Retinal pigment epithelial cell (primary cell): ENCODE measurements around the gene FGFR2.
"Not testable (repeated sequence)": the region's sequence is repeated elsewhere in the genome, so short reads cannot be mapped to it uniquely, and the experiment has no call there.

Experiments
- DNase-seq: peaks from one replicate; pipeline ENCODE4 v3.0.0-alpha.2; 2010; ENCODE audit warnings: low read depth
- H3K4me3 ChIP-seq: 2 replicates; pipeline ENCODE4 v1.5.1; 2011; ENCODE audit warnings: mild to moderate bottlenecking, low read length, control low read depth, moderate library complexity
- TF ChIP-seq, protein P1 (sequence below): conservative IDR thresholded peaks from 2 replicates; pipeline ENCODE4 v1.5.1; 2011; ENCODE audit warnings: low read depth, low read length, control low read depth, inconsistent platforms

The FGFR2 gene

DNA sequence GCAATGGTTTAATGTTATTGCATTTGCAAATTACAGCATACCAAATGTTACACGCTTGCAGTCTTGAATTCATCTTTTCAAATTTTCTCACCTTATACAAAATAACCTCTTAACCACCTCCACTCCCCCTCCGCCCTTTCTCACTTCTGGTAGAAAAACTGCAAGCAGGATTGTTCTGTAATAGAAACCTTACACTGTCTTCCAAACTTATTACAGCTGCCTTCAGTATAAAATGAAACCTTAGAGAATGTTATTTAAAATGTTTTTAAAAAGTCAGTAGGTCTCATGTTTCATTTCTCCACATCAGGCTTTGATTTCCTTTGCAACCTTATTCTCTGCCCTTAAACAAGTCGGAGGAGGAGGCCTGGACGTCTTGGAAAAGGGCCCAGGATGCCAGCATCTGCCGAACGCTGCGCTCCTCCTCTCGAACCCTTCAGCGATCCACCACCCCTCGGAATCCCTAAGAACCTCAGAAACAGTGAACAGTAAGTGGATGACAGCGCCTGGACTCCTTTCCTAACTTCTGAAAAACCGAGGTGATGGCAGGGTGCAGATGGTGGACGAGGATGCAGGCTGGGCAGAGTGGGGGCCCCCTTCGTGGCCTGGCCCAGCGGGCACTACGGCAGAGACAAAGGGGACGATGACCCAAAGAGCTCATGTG lies 74.0 kb downstream of the FGFR2 start:
- no peak for DNase-seq
- no peak overlapping the region for H3K4me3 ChIP-seq
- TF ChIP-seq, protein P1, sequence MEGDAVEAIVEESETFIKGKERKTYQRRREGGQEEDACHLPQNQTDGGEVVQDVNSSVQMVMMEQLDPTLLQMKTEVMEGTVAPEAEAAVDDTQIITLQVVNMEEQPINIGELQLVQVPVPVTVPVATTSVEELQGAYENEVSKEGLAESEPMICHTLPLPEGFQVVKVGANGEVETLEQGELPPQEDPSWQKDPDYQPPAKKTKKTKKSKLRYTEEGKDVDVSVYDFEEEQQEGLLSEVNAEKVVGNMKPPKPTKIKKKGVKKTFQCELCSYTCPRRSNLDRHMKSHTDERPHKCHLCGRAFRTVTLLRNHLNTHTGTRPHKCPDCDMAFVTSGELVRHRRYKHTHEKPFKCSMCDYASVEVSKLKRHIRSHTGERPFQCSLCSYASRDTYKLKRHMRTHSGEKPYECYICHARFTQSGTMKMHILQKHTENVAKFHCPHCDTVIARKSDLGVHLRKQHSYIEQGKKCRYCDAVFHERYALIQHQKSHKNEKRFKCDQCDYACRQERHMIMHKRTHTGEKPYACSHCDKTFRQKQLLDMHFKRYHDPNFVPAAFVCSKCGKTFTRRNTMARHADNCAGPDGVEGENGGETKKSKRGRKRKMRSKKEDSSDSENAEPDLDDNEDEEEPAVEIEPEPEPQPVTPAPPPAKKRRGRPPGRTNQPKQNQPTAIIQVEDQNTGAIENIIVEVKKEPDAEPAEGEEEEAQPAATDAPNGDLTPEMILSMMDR, result no peak

DNA sequence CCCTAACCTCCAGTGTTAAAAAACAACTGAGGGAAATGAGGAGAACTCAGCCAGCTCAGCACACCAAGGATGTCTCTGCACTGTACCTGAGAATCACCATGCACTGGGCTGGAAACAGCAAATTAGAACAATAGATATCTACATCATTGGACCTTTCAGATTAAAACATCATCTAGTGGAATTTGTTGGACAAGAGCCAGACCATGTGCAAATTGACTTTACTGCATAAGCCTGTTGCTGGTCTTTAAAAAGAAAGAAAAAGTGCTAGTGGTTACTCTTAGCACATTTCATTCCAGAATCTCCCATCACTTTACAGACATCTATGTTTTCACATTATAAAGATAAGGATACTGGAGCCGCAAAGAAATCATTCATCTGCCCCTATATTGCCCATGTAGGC lies 75.4 kb downstream of the FGFR2 start:
- TF ChIP-seq, protein P1, result no peak
- H3K4me3 ChIP-seq, result no peak overlapping the region

DNA sequence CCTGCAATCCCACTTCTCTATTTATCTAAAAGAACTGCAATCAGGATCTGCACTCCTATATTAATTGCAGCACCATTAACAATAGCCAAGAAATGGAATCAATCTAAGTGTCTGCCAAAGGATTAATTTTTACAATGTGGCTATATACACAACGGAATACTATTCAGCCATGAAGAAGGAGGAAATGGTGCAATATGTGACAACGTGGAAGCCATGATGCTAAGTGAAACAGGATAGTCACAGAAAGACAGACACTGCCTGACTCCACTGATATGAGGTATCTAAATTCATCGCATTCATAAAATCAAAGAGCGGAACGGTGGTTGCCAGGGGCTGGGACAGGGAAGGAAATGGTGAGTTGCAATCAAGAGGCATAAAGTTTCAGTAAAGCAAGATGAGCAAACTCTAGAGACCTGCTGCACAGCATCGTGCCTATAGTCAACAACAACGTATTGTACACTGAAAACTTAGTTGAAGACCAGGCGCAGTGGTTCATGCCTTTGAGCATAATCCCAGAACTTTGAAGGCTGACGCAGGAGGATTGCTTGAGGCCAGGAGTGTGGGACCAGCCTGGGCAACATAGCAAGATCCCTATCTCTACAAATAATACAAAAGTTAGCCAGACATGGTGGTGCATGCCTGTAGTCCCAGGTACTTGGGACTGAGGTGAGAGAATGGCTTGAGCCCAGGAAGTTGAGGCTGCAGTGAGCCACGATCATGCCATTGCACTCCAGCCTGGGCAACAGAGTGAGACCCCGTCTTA lies 76.3 kb downstream of the FGFR2 start:
- TF ChIP-seq, protein P1, result no peak
- H3K4me3 ChIP-seq, result no peak overlapping the region
- DNase-seq, result no peak

More for the DNA sequence above, 75.4 kb downstream of the FGFR2 start:
- no peak for DNase-seq

DNA sequence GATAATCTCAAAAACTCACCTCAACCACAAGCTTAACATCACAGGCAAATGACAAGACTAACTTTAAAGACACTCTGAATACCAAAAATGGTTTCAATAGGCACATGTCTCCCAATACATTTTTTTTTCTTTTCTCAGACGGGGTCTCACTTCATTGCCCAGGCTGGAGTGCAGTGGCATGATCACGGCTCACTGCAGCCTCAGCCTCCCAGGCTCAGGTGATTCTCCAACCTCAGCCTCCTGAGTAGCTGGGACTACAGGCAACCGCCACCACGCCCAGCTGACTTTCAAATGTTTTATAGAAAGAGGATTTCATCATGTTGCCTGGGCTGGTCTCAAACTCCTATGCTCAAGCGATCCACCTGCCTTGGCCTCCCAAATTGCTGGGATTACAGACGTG lies 77.7 kb downstream of the FGFR2 start:
- DNase-seq, H3K4me3 ChIP-seq: not testable (repeated sequence)

DNA sequence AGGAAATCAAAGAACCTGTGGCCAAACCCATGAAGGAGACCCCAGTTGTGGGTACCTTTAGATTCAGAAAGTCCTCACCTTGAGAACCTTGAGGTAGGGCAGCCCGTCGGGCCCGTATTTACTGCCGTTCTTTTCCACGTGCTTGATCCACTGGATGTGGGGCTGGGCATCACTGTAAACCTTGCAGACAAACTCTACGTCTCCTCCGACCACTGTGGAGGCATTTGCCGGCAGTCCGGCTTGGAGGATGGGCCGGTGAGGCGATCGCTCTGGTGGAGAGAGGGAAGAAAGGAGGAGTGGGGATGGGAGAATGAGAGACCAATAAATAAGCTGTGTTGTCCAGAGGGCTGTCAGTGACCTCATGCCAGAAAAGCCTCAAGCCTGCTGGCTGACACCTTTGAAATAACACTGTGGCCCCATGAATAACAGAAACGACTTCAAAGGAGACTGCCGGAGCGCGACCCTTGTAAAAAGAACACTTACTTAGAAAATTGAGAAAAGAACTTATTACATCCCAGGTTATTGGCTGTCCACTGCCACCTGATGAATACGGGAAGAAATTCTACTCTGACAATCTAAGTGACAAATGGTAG lies 78.2 kb downstream of the FGFR2 start:
- no peak overlapping the region for H3K4me3 ChIP-seq
- DNase-seq, result no peak
- TF ChIP-seq, protein P1, result no peak

DNA sequence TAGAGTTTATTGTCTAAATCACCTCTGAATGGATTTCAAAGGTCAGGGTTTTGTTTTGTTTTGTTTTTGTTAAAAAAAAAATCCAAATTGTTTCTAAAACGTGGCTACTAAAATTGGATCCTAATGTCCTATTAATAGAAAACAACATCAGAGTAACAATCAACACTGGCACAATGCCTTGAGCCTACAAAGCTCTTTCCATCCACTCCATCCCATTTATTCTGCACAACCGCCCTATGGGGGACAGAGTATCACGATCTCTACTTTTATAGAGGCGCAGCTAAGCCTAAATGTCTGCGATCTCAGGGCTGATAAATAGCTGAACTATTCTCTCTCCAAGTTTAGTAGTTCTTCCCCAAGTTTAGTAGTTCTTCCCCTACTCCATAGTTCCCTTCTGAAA lies 78.8 kb downstream of the FGFR2 start:
- TF ChIP-seq, protein P1, result no peak
- no peak for DNase-seq
- no peak overlapping the region for H3K4me3 ChIP-seq

DNA sequence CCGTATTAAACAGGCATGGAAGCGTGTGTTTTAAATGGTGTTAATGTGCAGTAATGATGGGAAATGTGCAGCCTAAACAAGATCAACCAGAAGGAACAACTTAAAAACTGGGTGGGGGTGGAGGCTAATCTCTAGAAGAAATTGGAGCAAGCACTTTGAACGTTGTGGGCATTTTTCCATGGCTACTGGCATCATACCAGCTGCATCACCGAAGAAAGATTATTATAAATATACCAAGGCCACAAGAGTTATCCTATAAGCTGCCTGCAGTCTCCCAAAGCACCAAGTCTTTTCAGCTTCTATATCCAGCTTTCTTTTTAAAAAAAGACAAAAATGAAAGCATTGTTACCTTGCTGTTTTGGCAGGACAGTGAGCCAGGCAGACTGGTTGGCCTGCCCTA lies 79.9 kb downstream of the FGFR2 start:
- no peak overlapping the region for H3K4me3 ChIP-seq
- TF ChIP-seq, protein P1, result no peak
- DNase-seq, result no peak
